ENCODE results near the gene F2RL2.

F2RL2 gene

DNA sequence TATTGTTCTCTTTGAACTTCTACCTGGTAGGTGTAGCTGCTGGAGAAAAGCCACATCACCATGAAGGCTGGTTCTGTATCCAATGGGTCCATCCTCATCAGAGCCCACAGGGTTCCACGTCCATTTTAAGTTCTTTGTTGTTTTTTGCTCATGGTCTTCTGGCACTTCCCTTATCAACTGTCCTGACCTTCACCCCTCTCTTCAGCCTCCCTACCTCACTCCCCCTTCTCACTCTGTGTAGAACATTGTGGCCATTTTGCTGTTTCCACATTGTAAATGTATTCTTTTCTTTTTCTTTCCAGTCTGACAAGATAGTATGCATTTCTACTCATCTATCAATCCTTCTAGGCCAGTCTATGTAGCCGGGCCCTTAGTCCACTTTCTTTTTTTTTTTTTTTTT lies 44.3 kb upstream of the F2RL2 start:
- TF ChIP-seq FOXP2 (optimal IDR thresholded peaks at IDR 0.05; ENCODE audit: borderline replicate concordance, extremely low read depth, extremely low read length, insufficient read depth), result no peak
- TF ChIP-seq, protein P1, sequence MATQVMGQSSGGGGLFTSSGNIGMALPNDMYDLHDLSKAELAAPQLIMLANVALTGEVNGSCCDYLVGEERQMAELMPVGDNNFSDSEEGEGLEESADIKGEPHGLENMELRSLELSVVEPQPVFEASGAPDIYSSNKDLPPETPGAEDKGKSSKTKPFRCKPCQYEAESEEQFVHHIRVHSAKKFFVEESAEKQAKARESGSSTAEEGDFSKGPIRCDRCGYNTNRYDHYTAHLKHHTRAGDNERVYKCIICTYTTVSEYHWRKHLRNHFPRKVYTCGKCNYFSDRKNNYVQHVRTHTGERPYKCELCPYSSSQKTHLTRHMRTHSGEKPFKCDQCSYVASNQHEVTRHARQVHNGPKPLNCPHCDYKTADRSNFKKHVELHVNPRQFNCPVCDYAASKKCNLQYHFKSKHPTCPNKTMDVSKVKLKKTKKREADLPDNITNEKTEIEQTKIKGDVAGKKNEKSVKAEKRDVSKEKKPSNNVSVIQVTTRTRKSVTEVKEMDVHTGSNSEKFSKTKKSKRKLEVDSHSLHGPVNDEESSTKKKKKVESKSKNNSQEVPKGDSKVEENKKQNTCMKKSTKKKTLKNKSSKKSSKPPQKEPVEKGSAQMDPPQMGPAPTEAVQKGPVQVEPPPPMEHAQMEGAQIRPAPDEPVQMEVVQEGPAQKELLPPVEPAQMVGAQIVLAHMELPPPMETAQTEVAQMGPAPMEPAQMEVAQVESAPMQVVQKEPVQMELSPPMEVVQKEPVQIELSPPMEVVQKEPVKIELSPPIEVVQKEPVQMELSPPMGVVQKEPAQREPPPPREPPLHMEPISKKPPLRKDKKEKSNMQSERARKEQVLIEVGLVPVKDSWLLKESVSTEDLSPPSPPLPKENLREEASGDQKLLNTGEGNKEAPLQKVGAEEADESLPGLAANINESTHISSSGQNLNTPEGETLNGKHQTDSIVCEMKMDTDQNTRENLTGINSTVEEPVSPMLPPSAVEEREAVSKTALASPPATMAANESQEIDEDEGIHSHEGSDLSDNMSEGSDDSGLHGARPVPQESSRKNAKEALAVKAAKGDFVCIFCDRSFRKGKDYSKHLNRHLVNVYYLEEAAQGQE (IDR thresholded peaks at IDR 0.05; ENCODE audit: insufficient read depth in 1 of 2, low read depth in 2 of 2, low read length in 2 of 2), result no peak
- TF ChIP-seq SIN3A (IDR thresholded peaks at IDR 0.05; ENCODE audit: borderline replicate concordance, insufficient read depth, low read length), result no peak
- TF ChIP-seq POLR2AphosphoS5 (IDR thresholded peaks at IDR 0.05; ENCODE audit: low read depth, low read length), result no peak
- no peak for TF ChIP-seq TAF1 (IDR thresholded peaks at IDR 0.05; ENCODE audit: borderline replicate concordance, insufficient read depth, low read length)

DNA sequence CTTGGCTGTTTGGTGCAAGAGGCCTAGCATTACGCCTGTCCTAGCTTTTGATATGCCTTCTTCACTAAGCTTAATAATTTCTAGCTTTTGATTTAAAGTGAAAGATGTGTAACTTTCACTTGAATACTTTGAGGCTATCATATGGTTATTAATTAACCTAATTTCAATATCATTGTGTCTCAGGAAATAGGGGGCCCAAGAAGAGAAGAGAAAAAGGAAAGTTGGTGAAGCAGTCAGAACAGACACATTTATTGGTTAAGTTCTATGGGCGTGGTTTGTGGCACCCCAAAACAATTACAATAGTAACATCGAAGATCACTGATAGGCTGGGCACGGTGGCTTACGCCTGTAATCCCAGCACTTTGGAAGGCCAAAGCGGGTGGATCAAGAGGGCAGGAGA lies 40.9 kb upstream of the F2RL2 start:
- TF ChIP-seq POLR2AphosphoS5 (IDR thresholded peaks at IDR 0.05; ENCODE audit: low read depth, low read length) (no peak), SIN3A (IDR thresholded peaks at IDR 0.05; ENCODE audit: borderline replicate concordance, insufficient read depth, low read length) (no peak), FOXP2 (optimal IDR thresholded peaks at IDR 0.05; ENCODE audit: borderline replicate concordance, extremely low read depth, extremely low read length, insufficient read depth) (no peak), TAF1 (IDR thresholded peaks at IDR 0.05; ENCODE audit: borderline replicate concordance, insufficient read depth, low read length) (no peak)
- TF ChIP-seq, protein P1 (IDR thresholded peaks at IDR 0.05; ENCODE audit: insufficient read depth in 1 of 2, low read depth in 2 of 2, low read length in 2 of 2), result no peak

DNA sequence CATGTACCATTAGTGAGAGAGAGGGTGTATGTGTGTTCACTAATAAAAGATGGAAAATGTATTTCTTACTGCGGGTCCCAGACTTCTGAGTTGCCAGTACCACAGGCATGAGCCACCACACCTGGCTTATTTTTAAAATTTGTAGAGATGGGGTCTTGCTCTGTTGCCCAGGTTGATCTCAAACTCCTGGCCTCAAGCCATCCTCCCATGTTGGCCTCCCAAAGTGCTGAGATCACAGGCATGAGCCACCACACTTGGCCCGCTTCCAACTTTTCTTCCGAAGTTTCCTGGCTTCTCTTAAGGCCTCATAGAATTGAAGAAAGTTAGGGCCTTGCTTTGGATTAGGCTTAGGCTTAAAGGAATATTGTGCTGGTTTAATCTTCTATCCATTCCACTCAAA lies 40.4 kb upstream of the F2RL2 start:
- TF ChIP-seq FOXP2 (optimal IDR thresholded peaks at IDR 0.05; ENCODE audit: borderline replicate concordance, extremely low read depth, extremely low read length, insufficient read depth), result no peak
- no peak for TF ChIP-seq POLR2AphosphoS5 (IDR thresholded peaks at IDR 0.05; ENCODE audit: low read depth, low read length)

DNA sequence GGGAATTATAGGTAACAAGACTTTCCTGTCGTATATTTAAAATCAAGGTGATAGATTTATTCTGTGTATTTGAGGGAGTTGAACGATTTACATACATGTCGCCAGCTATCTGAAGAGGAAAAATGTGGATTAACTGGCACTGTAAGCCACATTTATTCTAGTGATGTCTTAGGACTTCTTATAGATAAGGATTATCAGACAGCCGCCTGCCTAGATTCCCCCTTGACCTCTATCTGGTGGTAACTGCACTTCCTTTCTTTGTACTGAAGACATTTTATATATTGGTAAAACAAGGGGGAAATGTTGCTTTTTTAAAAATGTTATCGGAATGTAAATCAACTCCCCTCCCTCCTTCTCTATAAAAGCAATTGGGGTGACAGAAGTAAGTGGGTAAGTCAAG lies 39.3 kb upstream of the F2RL2 start:
- TF ChIP-seq SIN3A (IDR thresholded peaks at IDR 0.05; ENCODE audit: borderline replicate concordance, insufficient read depth, low read length) (no peak), TAF1 (IDR thresholded peaks at IDR 0.05; ENCODE audit: borderline replicate concordance, insufficient read depth, low read length) (no peak), FOXP2 (optimal IDR thresholded peaks at IDR 0.05; ENCODE audit: borderline replicate concordance, extremely low read depth, extremely low read length, insufficient read depth) (no peak), POLR2AphosphoS5 (IDR thresholded peaks at IDR 0.05; ENCODE audit: low read depth, low read length) (no peak)
- TF ChIP-seq, protein P1 (IDR thresholded peaks at IDR 0.05; ENCODE audit: insufficient read depth in 1 of 2, low read depth in 2 of 2, low read length in 2 of 2), result no peak

DNA sequence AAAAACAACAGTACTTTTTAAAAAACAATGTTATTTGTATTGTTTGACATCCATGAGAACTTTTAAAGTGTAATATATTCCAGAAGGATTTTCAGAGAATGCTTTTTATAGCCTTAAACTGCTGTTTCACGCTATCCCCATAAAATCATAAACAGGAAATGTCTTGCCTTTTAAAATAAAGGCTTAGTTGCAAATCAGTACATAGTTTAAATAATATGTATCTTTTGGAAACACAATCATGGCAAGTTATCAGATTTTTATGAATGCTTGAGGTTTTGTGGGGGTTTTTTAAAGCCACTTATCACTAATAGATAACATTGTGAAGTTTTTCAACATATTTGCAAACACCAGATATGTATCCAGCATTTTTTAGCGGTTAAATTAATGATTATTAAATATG lies 37.2 kb upstream of the F2RL2 start:
- no peak for TF ChIP-seq SIN3A (IDR thresholded peaks at IDR 0.05; ENCODE audit: borderline replicate concordance, insufficient read depth, low read length)
- TF ChIP-seq FOXP2 (optimal IDR thresholded peaks at IDR 0.05; ENCODE audit: borderline replicate concordance, extremely low read depth, extremely low read length, insufficient read depth), result no peak
- TF ChIP-seq POLR2AphosphoS5 (IDR thresholded peaks at IDR 0.05; ENCODE audit: low read depth, low read length), result no peak
- TF ChIP-seq, protein P1 (IDR thresholded peaks at IDR 0.05; ENCODE audit: insufficient read depth in 1 of 2, low read depth in 2 of 2, low read length in 2 of 2), result no peak
- no peak for TF ChIP-seq TAF1 (IDR thresholded peaks at IDR 0.05; ENCODE audit: borderline replicate concordance, insufficient read depth, low read length)

Measured in PFSK-1 (cell line).